ENCODE measurements around the gene CDK15.

DNA sequence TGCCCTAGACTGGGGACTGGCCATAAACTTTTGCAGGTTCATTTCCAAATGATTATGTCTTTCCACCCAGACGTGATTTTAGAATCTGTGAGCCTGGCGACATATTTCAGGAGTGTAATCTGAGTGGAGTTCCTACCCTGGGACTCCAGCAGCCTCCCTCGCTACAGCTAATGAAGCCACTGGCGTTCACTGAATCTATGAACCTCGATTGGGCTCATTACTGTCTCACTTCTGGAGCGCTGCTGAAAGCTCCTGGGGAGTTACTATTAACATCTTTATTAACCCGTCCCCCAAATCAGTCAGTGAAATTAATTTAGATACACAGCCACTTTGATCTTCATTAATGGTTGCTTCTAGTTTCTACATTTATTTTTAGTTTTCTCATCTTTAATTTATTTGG, 56.5 kb downstream of the CDK15 start:
- TF ChIP-seq POLR2A (IDR thresholded peaks at IDR 0.05) (no peak), CTCF (IDR thresholded peaks at IDR 0.05) (no peak)

Data from body of pancreas (tissue), 4 donors.